WTC11 (cell line): Measurements from ENCODE around the gene NAALADL2.

Source experiments
- CTCF ChIP-seq: fragments of 200-600 bp; IDR thresholded peaks from 2 replicates; pipeline ENCODE4 v1.8.0; 2022; ENCODE audit warnings: antibody characterized with exemption
- RELA ChIP-seq: sonication (generic); formaldehyde crosslinking; IDR thresholded peaks from 2 replicates; pipeline ENCODE4 v1.8.1; 2022; ENCODE audit warnings: missing genetic modification reagents, mild to moderate bottlenecking, borderline replicate concordance
- SP1 ChIP-seq: sonication (generic); formaldehyde crosslinking; conservative IDR thresholded peaks from 2 replicates; pipeline ENCODE4 v1.8.1; 2022; ENCODE audit warnings: missing genetic modification reagents
- ZNF532 ChIP-seq: fragments of 250-450 bp; sonication (Bioruptor Pico); IDR thresholded peaks from 2 replicates; pipeline ENCODE4 v1.9.0; 2021; ENCODE audit warnings: mild to moderate bottlenecking, borderline replicate concordance

GRCh38 chr3:175434561-175434960, 575.4 kb downstream of the NAALADL2 start:
- TF ChIP-seq CTCF (no peak), SP1 (CRISPR knock-in tag) (no peak), ZNF532 (CRISPR knock-in tag) (no peak), RELA (CRISPR knock-in tag) (no peak)
